Pancreas (tissue), 10 donors: ENCODE results near the gene CDCA4. TPM values are rescaled to one million over a fixed set of nuclear protein-coding genes. Genes with fewer than 3 reads are reported as not detected.

Source experiments
- ATAC-seq, 4 donors: fragments of 200-7000 bp; cut with Tn5 transposase; one replicate each; pipeline versions ENCODE4 v1.8.0 to v1.9.1; 2020; ENCODE audit warnings: mild to moderate bottlenecking in 4 of 4, moderate library complexity in 4 of 4
- DNase-seq, 6 donors: peaks; one replicate each; pipeline ENCODE4 v3.0.0-alpha.2; 2020
- FAIRE-seq: peaks from 2 replicates; lab custom pipeline; 2012; peaks lifted over from hg19 to GRCh38; lab: Jason Lieb, UNC
- H3K27ac ChIP-seq, 4 donors: fragments of 200-600 bp; sonication (generic); 1 replicate in 3 of 4; 2 replicates in 1 of 4; pipeline versions ENCODE4 v1.5.0 to v1.8.0; 2020
- H3K27me3 ChIP-seq, 4 donors: fragments of 200-600 bp; one replicate each; pipeline ENCODE4 v1.8.0; 2021
- H3K36me3 ChIP-seq, 3 donors: fragments of 200-600 bp; sonication (generic) in 1 of 3; one replicate each; pipeline versions ENCODE4 v1.5.0 to v1.8.0; 2020 to 2021
- H3K4me1 ChIP-seq, 3 donors: fragments of 200-600 bp; one replicate each; pipeline ENCODE4 v1.8.0; 2021
- H3K4me3 ChIP-seq, 4 donors: fragments of 200-600 bp; sonication (generic) in 2 of 4; one replicate each; pipeline versions ENCODE4 v1.5.0 to v1.8.0; 2020 to 2021
- H3K9me3 ChIP-seq, 4 donors: fragments of 200-600 bp; one replicate each; pipeline ENCODE4 v1.8.0; 2021
- CTCF ChIP-seq, 4 donors: fragments of 200-600 bp; sonication (generic) in 3 of 4; IDR thresholded peaks; one replicate each; pipeline versions ENCODE4 v1.5.0 to v1.8.0; 2021; ENCODE audit warnings: antibody characterized with exemption in 4 of 4
- WGBS, 2 donors: extraction: QIAGEN DNeasy Blood & Tissue Kit; methylation state at CpG; one replicate each; pipeline ENCODE4 v1.1.7; 2013; 5-methylcytosine and 5-hydroxymethylcytosine counted together
- intact Hi-C, 3 donors: fragments of 100-400 bp; cut with DNase I; formaldehyde crosslinking; loops; one replicate each; pipeline versions ENCODE4 v1.11.1 to v1.14.2; 2022
- polyA plus RNA-seq, 2 donors: library from polyadenylated mRNA; stranded (reverse); fragments of 200-250 nt; gene quantifications; one replicate each; pipeline ENCODE4 v1.2.3, GENCODE V29; 2013
- total RNA-seq, 6 donors: library from RNA; stranded (reverse); fragmentation: NEBNext Ultra II Directional in 4 of 6; extraction: Animal tissue kit (Norgen Biotek cat#: 25700) in 4 of 6; gene quantifications; one replicate each; pipeline versions ENCODE4 v1.2.1 to v1.2.4, GENCODE V29; 2021 to 2023
- donor health status: healthy with polysubstance abuse.
- donor health status: DM: no; HTN: no; CAD: no; lungs with moderate emphysema.
- donor health status: DM: no; HTN: no; CAD: no.
- donor health status: control.
- donor health status: control.
- donor health status: Bipolar disorder and iron deficiency.
- donor health status: DM: yes; HTN: yes; CAD: no.
- donor health status: DM: no; HTN: no; CAD: no.
- donor health status: DM: no; HTN: no; CAD: no.
- donor health status: DM: yes; HTN: yes; CAD: no.

Gene CDCA4
- total and polyA plus RNA-seq, 8 donors = 1.2 to 3.5 (median 2.7) TPM

- Histone ChIP-seq H3K36me3 (no peaks in the 10 kb centered on the region), H3K9me3 (no peaks in the 10 kb centered on the region), H3K27ac (no peak overlapping the region), H3K4me3 (no peak overlapping the region), H3K27me3 (no peaks in the 10 kb centered on the region), H3K4me1 (peaks cover 0 to 22% (median 8%) of the 10 kb centered on the region in 3 donors)
- DNase-seq = peak in 2 of 6 donors; percentile 41 to 48
- no peak for TF ChIP-seq CTCF (IDR thresholded peaks at IDR 0.05)
- intact Hi-C loops = no loop called here
- no peak for FAIRE-seq
- no peak for ATAC-seq
- WGBS, 2 donors = 74 to 78% methylated on average over 12 of the region's 12 CpGs
Observed at GRCh38 chr14:104983231-104983721, 37.6 kb downstream of the CDCA4 start.

DNA sequence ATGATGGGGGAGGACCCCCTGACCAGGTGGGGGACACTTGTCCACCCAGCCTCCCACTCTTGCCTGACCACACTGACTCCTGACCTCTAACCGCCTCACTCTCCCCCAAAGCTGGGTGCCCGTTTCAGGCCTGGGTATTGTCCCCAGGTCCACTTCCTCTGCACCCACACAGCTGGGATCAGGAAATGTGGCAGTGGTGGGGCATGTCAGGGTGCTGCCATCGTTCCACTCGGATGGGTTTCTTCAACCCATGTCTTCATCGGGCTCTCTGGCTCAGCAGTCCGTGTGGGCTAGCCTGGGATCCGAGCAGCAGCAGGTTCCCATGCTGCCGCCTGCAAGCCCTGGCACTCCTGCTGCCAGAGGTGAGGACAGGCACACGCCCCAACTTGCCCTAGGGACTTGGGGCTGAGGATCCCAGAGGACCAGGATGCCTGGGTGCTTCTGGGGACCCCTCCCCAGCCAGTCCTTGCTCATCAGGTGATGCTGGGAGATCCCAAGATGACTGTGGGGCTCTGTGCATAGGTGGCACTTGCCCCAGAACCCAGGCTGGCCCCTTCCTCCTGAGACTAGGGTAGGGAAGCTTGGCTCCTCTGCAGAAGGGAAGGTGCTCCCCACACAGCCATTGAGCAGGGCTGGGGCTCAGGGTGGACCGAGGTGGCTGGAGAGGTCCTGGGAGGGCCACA, 38.2 kb downstream of the CDCA4 start:
- Histone ChIP-seq H3K9me3 (no peaks in the 10 kb centered on the region), H3K27ac (no peak overlapping the region), H3K36me3 (no peaks in the 10 kb centered on the region), H3K4me3 (no peak overlapping the region), H3K27me3 (no peaks in the 10 kb centered on the region), H3K4me1 (peaks cover 0 to 23% (median 8%) of the 10 kb centered on the region in 3 donors)
- WGBS, 2 donors = 72 to 76% methylated on average over 10 of the region's 10 CpGs
- FAIRE-seq (no peak), DNase-seq (peak in 2 of 6 donors; percentile 44 to 60), ATAC-seq (no peak)
- TF ChIP-seq CTCF (IDR thresholded peaks at IDR 0.05) = no peak
- intact Hi-C loops = no loop called here

- no peak overlapping the region for H3K4me3 ChIP-seq
- ATAC-seq (no peak), DNase-seq (peak in 3 of 6 donors; percentile 28 to 62 (median 54)), FAIRE-seq (no peak)
- WGBS, 2 donors = 82 to 84% methylated on average over 17 of the region's 17 CpGs
- peaks cover 0 to 26% (median 6%) of the 10 kb centered on the region in 3 donors for H3K4me1 ChIP-seq
- H3K27me3 ChIP-seq = no peaks in the 10 kb centered on the region
- H3K36me3 ChIP-seq = no peaks in the 10 kb centered on the region
- no peaks in the 10 kb centered on the region for H3K9me3 ChIP-seq
- intact Hi-C loops = no loop called here
- no peak overlapping the region for H3K27ac ChIP-seq
- no peak for TF ChIP-seq CTCF (IDR thresholded peaks at IDR 0.05)
Observed at GRCh38 chr14:104981699-104982541, 39.0 kb downstream of the CDCA4 start.

GRCh38 chr14:104980611-104981531, 40.0 kb downstream of the CDCA4 start:
- Histone ChIP-seq H3K27ac (peak overlapping the region in 2 of 4 donors; percentile 54 to 73), H3K9me3 (no peaks in the 10 kb centered on the region), H3K27me3 (no peaks in the 10 kb centered on the region), H3K4me3 (no peak overlapping the region), H3K36me3 (no peaks in the 10 kb centered on the region), H3K4me1 (peaks cover 0 to 28% (median 4%) of the 10 kb centered on the region in 3 donors)
- intact Hi-C loops = no loop called here
- peak in 4 of 6 donors; percentile 19 to 68 (median 44) for DNase-seq
- WGBS, 2 donors = 89 to 93% methylated on average over 22 of the region's 22 CpGs
- no peak for TF ChIP-seq CTCF (IDR thresholded peaks at IDR 0.05)
- no peak for FAIRE-seq
- ATAC-seq = no peak
